ENCODE measurements around the gene IRX2. TPM values are rescaled to one million over a fixed set of nuclear protein-coding genes. Genes with fewer than 3 reads are reported as not detected.

The IRX2 gene
- total and polyA plus RNA-seq, 2 donors (not counting 1 experiment from before 2014, with no cell fraction given), result 0.33 to 0.40 TPM

DNA sequence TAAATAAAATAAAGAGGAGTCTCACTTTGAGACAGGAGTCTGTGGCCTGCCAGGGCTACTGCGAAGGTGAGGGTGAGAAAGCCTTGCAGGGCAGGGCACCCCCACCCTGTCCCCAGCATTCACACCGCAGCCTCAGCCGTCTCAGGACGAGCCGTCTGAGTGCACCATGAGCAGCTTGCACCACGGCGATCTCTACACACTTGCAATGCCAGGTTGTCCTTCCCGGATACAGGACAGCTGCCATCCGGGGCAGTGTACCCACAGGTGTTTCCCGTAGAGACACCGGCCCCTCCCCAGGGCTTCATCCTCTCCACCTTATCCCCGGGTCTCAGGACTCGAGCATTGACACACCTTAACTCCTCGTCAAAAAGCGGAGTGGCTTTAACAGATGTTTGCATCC is 43.3 kb downstream of the IRX2 start:
- H3K4me3 ChIP-seq (replicated peaks in 1 of 4; ENCODE audit: control extremely low read depth in 1 of 4, insufficient read depth in 1 of 4, low read depth in 3 of 4, low read length in 4 of 4), result no peak overlapping the region
- H3K27ac ChIP-seq (ENCODE audit: insufficient read depth, low read length), result no peak overlapping the region
- H3K4me1 ChIP-seq (ENCODE audit: control insufficient read depth, extremely low read depth, insufficient read depth, low read length), result no peaks in the 10 kb centered on the region
- no peak overlapping the region for H2AFZ ChIP-seq (ENCODE audit: low read length)
- H3K27me3 ChIP-seq (ENCODE audit: control insufficient read depth, insufficient read depth, low read length), result no peaks in the 10 kb centered on the region
- H3K79me2 ChIP-seq (ENCODE audit: control insufficient read depth, insufficient read depth, low read length), result no peaks in the 10 kb centered on the region
- no peak overlapping the region for H3K4me2 ChIP-seq (ENCODE audit: extremely low read depth, insufficient read depth, low read length)
- no peaks in the 10 kb centered on the region for H3K36me3 ChIP-seq (ENCODE audit: control insufficient read depth, insufficient read depth, low read length)
- H3K9ac ChIP-seq (ENCODE audit: insufficient read depth, low read length), result no peak overlapping the region
- H4K20me1 ChIP-seq (ENCODE audit: control insufficient read depth, extremely low read depth, insufficient read depth, low read length), result no peaks in the 10 kb centered on the region
- H3K9me3 ChIP-seq (ENCODE audit: control insufficient read depth, insufficient read depth, low read depth, low read length), result no peaks in the 10 kb centered on the region
- TF ChIP-seq CTCF (conservative IDR thresholded peaks at IDR 0.05 in 1 of 2, IDR thresholded peaks at IDR 0.05 in 1 of 2; ENCODE audit: low read depth in 1 of 2, low read length in 2 of 2), result no peak
- TF ChIP-seq EZH2 (IDR thresholded peaks at IDR 0.05; ENCODE audit: low read length, missing control alignments), result no peak
- no peak for DNase-seq (ENCODE audit: low read depth in 2 of 2)

- H3K79me2 ChIP-seq (ENCODE audit: control insufficient read depth, insufficient read depth, low read length), result no peaks in the 10 kb centered on the region
- H3K9ac ChIP-seq (ENCODE audit: insufficient read depth, low read length), result no peak overlapping the region
- H3K36me3 ChIP-seq (ENCODE audit: control insufficient read depth, insufficient read depth, low read length), result no peaks in the 10 kb centered on the region
- H2AFZ ChIP-seq (ENCODE audit: low read length), result no peak overlapping the region
- no peak overlapping the region for H3K4me3 ChIP-seq (replicated peaks in 1 of 4; ENCODE audit: control extremely low read depth in 1 of 4, insufficient read depth in 1 of 4, low read depth in 3 of 4, low read length in 4 of 4)
- H3K4me2 ChIP-seq (ENCODE audit: extremely low read depth, insufficient read depth, low read length), result no peak overlapping the region
- no peaks in the 10 kb centered on the region for H4K20me1 ChIP-seq (ENCODE audit: control insufficient read depth, extremely low read depth, insufficient read depth, low read length)
- no peaks in the 10 kb centered on the region for H3K4me1 ChIP-seq (ENCODE audit: control insufficient read depth, extremely low read depth, insufficient read depth, low read length)
- no peak for DNase-seq (ENCODE audit: low read depth in 2 of 2)
- TF ChIP-seq EZH2 (IDR thresholded peaks at IDR 0.05; ENCODE audit: low read length, missing control alignments), result no peak
- TF ChIP-seq CTCF (conservative IDR thresholded peaks at IDR 0.05 in 1 of 2, IDR thresholded peaks at IDR 0.05 in 1 of 2; ENCODE audit: low read depth in 1 of 2, low read length in 2 of 2), result no peak
- H3K27ac ChIP-seq (ENCODE audit: insufficient read depth, low read length), result no peak overlapping the region
- H3K9me3 ChIP-seq (ENCODE audit: control insufficient read depth, insufficient read depth, low read depth, low read length), result no peaks in the 10 kb centered on the region
- no peaks in the 10 kb centered on the region for H3K27me3 ChIP-seq (ENCODE audit: control insufficient read depth, insufficient read depth, low read length)
These were observed 45.6 kb downstream of the IRX2 start for GRCh38 chr5:2705861-2706260.

GRCh38 chr5:2704806-2705645 is 46.5 kb downstream of the IRX2 start:
- Histone ChIP-seq H3K79me2 (ENCODE audit: control insufficient read depth, insufficient read depth, low read length) (no peaks in the 10 kb centered on the region), H3K9ac (ENCODE audit: insufficient read depth, low read length) (no peak overlapping the region)

More at GRCh38 chr5:2704806-2705645, 46.5 kb downstream of the IRX2 start:
- Histone ChIP-seq H3K4me1 (ENCODE audit: control insufficient read depth, extremely low read depth, insufficient read depth, low read length) (no peaks in the 10 kb centered on the region), H2AFZ (ENCODE audit: low read length) (no peak overlapping the region), H3K27me3 (ENCODE audit: control insufficient read depth, insufficient read depth, low read length) (no peaks in the 10 kb centered on the region), H3K4me2 (ENCODE audit: extremely low read depth, insufficient read depth, low read length) (no peak overlapping the region), H3K27ac (ENCODE audit: insufficient read depth, low read length) (no peak overlapping the region), H3K9me3 (ENCODE audit: control insufficient read depth, insufficient read depth, low read depth, low read length) (no peaks in the 10 kb centered on the region), H3K36me3 (ENCODE audit: control insufficient read depth, insufficient read depth, low read length) (no peaks in the 10 kb centered on the region), H4K20me1 (ENCODE audit: control insufficient read depth, extremely low read depth, insufficient read depth, low read length) (no peaks in the 10 kb centered on the region), H3K4me3 (replicated peaks in 1 of 4; ENCODE audit: control extremely low read depth in 1 of 4, insufficient read depth in 1 of 4, low read depth in 3 of 4, low read length in 4 of 4) (no peak overlapping the region)
- no peak for DNase-seq (ENCODE audit: low read depth in 2 of 2)
- no peak for TF ChIP-seq EZH2 (IDR thresholded peaks at IDR 0.05; ENCODE audit: low read length, missing control alignments)
- TF ChIP-seq CTCF (conservative IDR thresholded peaks at IDR 0.05 in 1 of 2, IDR thresholded peaks at IDR 0.05 in 1 of 2; ENCODE audit: low read depth in 1 of 2, low read length in 2 of 2), result no peak

Measured in fibroblast of lung (primary cell).